GM12801 (cell line): ENCODE results near the gene TLL1.

Source experiments
- CTCF ChIP-seq: IDR thresholded peaks from one replicate; pipeline ENCODE4 v1.5.1; 2011; ENCODE audit warnings: control low read depth; ENCODE audit not compliant: insufficient read length; ENCODE audit errors: extremely low read depth

Gene TLL1

GRCh38 chr4:165992283-165992682 is 119.2 kb downstream of the TLL1 start:
- no peak for TF ChIP-seq CTCF

GRCh38 chr4:165994701-165995100 is 121.7 kb downstream of the TLL1 start:
- no peak for TF ChIP-seq CTCF

DNA sequence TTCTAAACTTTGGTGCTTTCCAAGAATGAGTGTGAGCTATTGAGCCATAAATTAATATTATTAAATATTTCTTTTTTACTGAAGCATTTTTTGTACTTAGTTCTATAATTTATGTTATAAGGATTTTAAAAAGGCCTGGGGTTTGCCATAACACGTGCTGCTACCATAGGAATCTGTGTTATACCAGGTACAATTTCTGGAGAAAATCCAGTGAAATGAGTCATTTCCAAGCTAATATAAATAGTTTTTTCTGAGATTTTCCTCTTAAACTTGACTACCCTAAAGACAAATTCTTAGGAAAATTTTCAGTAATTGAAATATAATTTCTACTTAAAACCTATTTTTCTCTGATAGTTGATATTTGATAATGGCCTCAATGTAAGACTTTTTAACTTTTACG is 130.8 kb downstream of the TLL1 start:
- no peak for TF ChIP-seq CTCF

GRCh38 chr4:166006217-166006616 is 133.2 kb downstream of the TLL1 start:
- TF ChIP-seq CTCF, result no peak

GRCh38 chr4:166008510-166008909 is 135.5 kb downstream of the TLL1 start:
- TF ChIP-seq CTCF, result no peak

- no peak for TF ChIP-seq CTCF
These were observed 139.3 kb downstream of the TLL1 start for GRCh38 chr4:166012129-166013030.

GRCh38 chr4:166014411-166014810 is 141.4 kb downstream of the TLL1 start:
- TF ChIP-seq CTCF, result no peak
